ENCODE data around the gene TGM4. TPM values are rescaled to one million over a fixed set of nuclear protein-coding genes. Genes with fewer than 3 reads are reported as not detected.

Gene TGM4
- total and polyA plus RNA-seq, 10 of the 15 experiments (the other 5 are each of a cell fraction or from before 2014, with no cell fraction given), result not detected

DNA sequence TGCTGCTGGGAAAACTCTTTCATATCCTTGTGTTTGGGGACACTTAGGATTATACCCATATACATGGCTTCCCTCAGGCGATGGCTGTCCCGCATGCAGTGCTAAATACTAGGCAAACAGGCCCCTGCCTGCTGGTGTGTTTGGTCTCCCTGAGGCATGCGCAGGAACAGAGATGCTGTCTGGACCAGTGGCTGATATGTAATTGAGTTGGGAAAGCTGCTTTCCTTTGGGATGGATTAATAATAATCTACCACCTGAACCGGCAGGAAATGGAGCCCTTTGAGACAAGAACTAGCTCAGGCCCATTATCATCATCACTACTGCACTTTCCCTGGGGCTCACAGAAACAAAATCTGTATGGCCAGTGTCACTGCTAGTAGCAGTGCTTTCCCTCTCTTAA, 83.6 kb downstream of the TGM4 start:
- ATAC-seq (no peak), DNase-seq (ENCODE audit: low read depth, low spot score) (no peak), FAIRE-seq (no peak)
- no TSS peak for BruUV-seq (replicated peaks)
- Histone ChIP-seq H3K36me3 (ENCODE audit: control insufficient read depth in 2 of 2, insufficient read depth in 2 of 2, low read length in 1 of 2) (peaks cover 7 to 9% of the 10 kb centered on the region in 2 experiments; a peak in 3 of 4 replicates), H3K27me3 (replicated peaks in 1 of 2; ENCODE audit: control insufficient read depth in 2 of 2, insufficient read depth in 2 of 2, low read length in 1 of 2) (no peaks in the 10 kb centered on the region), H3K9me3 (replicated peaks; ENCODE audit: control insufficient read depth, insufficient read depth, low read length) (no peaks in the 10 kb centered on the region), H4K20me1 (ENCODE audit: control insufficient read depth, insufficient read depth) (no peaks in the 10 kb centered on the region), H3K9ac (ENCODE audit: control insufficient read depth, insufficient read depth, low read length) (no peak overlapping the region), H3K4me2 (ENCODE audit: control insufficient read depth, insufficient read depth) (no peak overlapping the region), H3K4me1 (ENCODE audit: control insufficient read depth, insufficient read depth, low read length) (peaks cover 15% of the 10 kb centered on the region), H3K79me2 (ENCODE audit: control insufficient read depth, insufficient read depth, low read length) (peaks cover 3% of the 10 kb centered on the region), H2AFZ (ENCODE audit: control insufficient read depth, low read depth, low read length) (no peak overlapping the region), H3K27ac (ENCODE audit: control insufficient read depth, insufficient read depth) (no peak overlapping the region), H3K4me3 (no peak overlapping the region)
- ChIA-PET CTCF (no interaction called here), POLR2A (no interaction called here), SMC1A (ENCODE audit: uncharacterized antibody, unreplicated experiment) (interaction anchor here (0.8 kb wide), 1 partner anchor 19 kb away, joined by 3 read pairs; no protein-coding TSS in a partner anchor), RAD21 (ENCODE audit: unreplicated experiment) (no interaction called here)
- TF ChIP-seq POLR2AphosphoS2 (IDR thresholded peaks at IDR 0.05; ENCODE audit: low read depth, low read length) (no peak), ZNF217 (IDR thresholded peaks at IDR 0.05) (no peak), EZH2 (IDR thresholded peaks at IDR 0.05; ENCODE audit: borderline replicate concordance, control insufficient read depth, low read depth, low read length) (no peak), MEF2A (IDR thresholded peaks at IDR 0.05; ENCODE audit: insufficient read depth, low read depth, low read length) (no peak), POLR2A (IDR thresholded peaks at IDR 0.05; ENCODE audit: low read depth, low read length) (no peak), KDM1A (IDR thresholded peaks at IDR 0.05; ENCODE audit: borderline replicate concordance) (no peak), CHD1 (IDR thresholded peaks at IDR 0.05; ENCODE audit: low read depth, low read length) (no peak), CBX3 (IDR thresholded peaks at IDR 0.05; ENCODE audit: borderline replicate concordance, low read depth) (no peak)
- TF ChIP-seq, protein P1, sequence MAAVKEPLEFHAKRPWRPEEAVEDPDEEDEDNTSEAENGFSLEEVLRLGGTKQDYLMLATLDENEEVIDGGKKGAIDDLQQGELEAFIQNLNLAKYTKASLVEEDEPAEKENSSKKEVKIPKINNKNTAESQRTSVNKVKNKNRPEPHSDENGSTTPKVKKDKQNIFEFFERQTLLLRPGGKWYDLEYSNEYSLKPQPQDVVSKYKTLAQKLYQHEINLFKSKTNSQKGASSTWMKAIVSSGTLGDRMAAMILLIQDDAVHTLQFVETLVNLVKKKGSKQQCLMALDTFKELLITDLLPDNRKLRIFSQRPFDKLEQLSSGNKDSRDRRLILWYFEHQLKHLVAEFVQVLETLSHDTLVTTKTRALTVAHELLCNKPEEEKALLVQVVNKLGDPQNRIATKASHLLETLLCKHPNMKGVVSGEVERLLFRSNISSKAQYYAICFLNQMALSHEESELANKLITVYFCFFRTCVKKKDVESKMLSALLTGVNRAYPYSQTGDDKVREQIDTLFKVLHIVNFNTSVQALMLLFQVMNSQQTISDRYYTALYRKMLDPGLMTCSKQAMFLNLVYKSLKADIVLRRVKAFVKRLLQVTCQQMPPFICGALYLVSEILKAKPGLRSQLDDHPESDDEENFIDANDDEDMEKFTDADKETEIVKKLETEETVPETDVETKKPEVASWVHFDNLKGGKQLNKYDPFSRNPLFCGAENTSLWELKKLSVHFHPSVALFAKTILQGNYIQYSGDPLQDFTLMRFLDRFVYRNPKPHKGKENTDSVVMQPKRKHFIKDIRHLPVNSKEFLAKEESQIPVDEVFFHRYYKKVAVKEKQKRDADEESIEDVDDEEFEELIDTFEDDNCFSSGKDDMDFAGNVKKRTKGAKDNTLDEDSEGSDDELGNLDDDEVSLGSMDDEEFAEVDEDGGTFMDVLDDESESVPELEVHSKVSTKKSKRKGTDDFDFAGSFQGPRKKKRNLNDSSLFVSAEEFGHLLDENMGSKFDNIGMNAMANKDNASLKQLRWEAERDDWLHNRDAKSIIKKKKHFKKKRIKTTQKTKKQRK (IDR thresholded peaks at IDR 0.05; ENCODE audit: low read depth, low read length), result no peak
- TF ChIP-seq, protein P2, sequence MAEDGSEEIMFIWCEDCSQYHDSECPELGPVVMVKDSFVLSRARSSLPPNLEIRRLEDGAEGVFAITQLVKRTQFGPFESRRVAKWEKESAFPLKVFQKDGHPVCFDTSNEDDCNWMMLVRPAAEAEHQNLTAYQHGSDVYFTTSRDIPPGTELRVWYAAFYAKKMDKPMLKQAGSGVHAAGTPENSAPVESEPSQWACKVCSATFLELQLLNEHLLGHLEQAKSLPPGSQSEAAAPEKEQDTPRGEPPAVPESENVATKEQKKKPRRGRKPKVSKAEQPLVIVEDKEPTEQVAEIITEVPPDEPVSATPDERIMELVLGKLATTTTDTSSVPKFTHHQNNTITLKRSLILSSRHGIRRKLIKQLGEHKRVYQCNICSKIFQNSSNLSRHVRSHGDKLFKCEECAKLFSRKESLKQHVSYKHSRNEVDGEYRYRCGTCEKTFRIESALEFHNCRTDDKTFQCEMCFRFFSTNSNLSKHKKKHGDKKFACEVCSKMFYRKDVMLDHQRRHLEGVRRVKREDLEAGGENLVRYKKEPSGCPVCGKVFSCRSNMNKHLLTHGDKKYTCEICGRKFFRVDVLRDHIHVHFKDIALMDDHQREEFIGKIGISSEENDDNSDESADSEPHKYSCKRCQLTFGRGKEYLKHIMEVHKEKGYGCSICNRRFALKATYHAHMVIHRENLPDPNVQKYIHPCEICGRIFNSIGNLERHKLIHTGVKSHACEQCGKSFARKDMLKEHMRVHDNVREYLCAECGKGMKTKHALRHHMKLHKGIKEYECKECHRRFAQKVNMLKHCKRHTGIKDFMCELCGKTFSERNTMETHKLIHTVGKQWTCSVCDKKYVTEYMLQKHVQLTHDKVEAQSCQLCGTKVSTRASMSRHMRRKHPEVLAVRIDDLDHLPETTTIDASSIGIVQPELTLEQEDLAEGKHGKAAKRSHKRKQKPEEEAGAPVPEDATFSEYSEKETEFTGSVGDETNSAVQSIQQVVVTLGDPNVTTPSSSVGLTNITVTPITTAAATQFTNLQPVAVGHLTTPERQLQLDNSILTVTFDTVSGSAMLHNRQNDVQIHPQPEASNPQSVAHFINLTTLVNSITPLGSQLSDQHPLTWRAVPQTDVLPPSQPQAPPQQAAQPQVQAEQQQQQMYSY (CRISPR knock-in tag; IDR thresholded peaks at IDR 0.05), result no peak
- in situ Hi-C loops (cut with MboI), result no loop called here
- 98% methylated on average over 4 of the region's 4 CpGs for WGBS (ENCODE audit: insufficient coverage, insufficient replicate concordance, low lambda C conversion rate, missing lambda C conversion rate)
- intact Hi-C loops (cut with micrococcal nuclease; ENCODE audit: unreplicated experiment), result no loop called here

Data from GM12878 (cell line).